Adrenal gland (tissue), 5 donors: Measurements from ENCODE around the gene EFNA3.

ENCODE experiments used
- CTCF ChIP-seq, 6 experiments: fragments of 450-650 bp in 4 of 6; fragments of 200-600 bp in 2 of 6; sonication (generic) in 1 of 6; IDR thresholded peaks; 1 replicate in 5 of 6; 2 replicates in 1 of 6; pipeline versions ENCODE4 v1.5.1 to v1.8.0; 2016 to 2021; ENCODE audit warnings: antibody characterized with exemption in 6 of 6, mild to moderate bottlenecking in 2 of 6, moderate library complexity in 1 of 6
- POLR2A ChIP-seq, 2 donors: fragments of 450-650 bp; IDR thresholded peaks; one replicate each; pipeline ENCODE4 v1.6.1; 2017; ENCODE audit warnings: antibody characterized with exemption in 2 of 2, mild to moderate bottlenecking in 2 of 2, moderate library complexity in 1 of 2
- donor health status: DM: no; HTN: no; CAD: no.

GRCh38 chr1:155131285-155131684 lies 52.6 kb downstream of the EFNA3 start:
- no peak for TF ChIP-seq CTCF (IDR thresholded peaks at IDR 0.05)
- TF ChIP-seq POLR2A (IDR thresholded peaks at IDR 0.05), result no peak
